Effector memory CD4-positive, alpha-beta T cell (primary cell): ENCODE measurements around the gene NCAM2.

Experiments used
- DNase-seq, 3 donors: peaks; one replicate each; pipeline ENCODE4 v3.0.0-alpha.2; 2020
- H3K27ac ChIP-seq: 2 replicates; pipeline ENCODE4 v1.7.0; 2013; ENCODE audit warnings: mild to moderate bottlenecking, low read length, moderate library complexity; ENCODE audit not compliant: insufficient read depth, poor library complexity, severe bottlenecking
- H3K27me3 ChIP-seq: replicated peaks from 2 replicates; pipeline ENCODE4 v1.7.0; 2013; ENCODE audit warnings: mild to moderate bottlenecking, low read length; ENCODE audit not compliant: insufficient read depth, control insufficient read depth, poor library complexity, severe bottlenecking
- H3K36me3 ChIP-seq: 2 replicates; pipeline ENCODE4 v1.7.0; 2013; ENCODE audit warnings: mild to moderate bottlenecking, low read length, moderate library complexity; ENCODE audit not compliant: control insufficient read depth, insufficient read depth
- H3K4me1 ChIP-seq: 2 replicates; pipeline ENCODE4 v1.7.0; 2013; ENCODE audit warnings: low read length, mild to moderate bottlenecking; ENCODE audit not compliant: control insufficient read depth, insufficient read depth, poor library complexity, severe bottlenecking
- H3K4me3 ChIP-seq: 2 replicates; pipeline ENCODE4 v1.7.0; 2013; ENCODE audit warnings: low read length, low read depth, mild to moderate bottlenecking; ENCODE audit not compliant: insufficient read depth, poor library complexity, severe bottlenecking
- H3K9me3 ChIP-seq: 2 replicates; pipeline ENCODE4 v1.7.0; 2013; ENCODE audit warnings: mild to moderate bottlenecking, low read length, moderate library complexity; ENCODE audit not compliant: control insufficient read depth

NCAM2 gene

GRCh38 chr21:21156957-21157356, 158.7 kb downstream of the NCAM2 start:
- Histone ChIP-seq H3K4me3 (no peak overlapping the region), H3K27me3 (no peaks in the 10 kb centered on the region), H3K27ac (no peak overlapping the region), H3K9me3 (no peaks in the 10 kb centered on the region), H3K4me1 (no peaks in the 10 kb centered on the region), H3K36me3 (no peaks in the 10 kb centered on the region)
- DNase-seq, result no peak

- H3K4me3 ChIP-seq, result no peak overlapping the region
- DNase-seq, result no peak
Measured at GRCh38 chr21:21158376-21158918, 160.2 kb downstream of the NCAM2 start.

GRCh38 chr21:21159253-21159899, 161.2 kb downstream of the NCAM2 start:
- no peaks in the 10 kb centered on the region for H3K4me1 ChIP-seq
- no peaks in the 10 kb centered on the region for H3K36me3 ChIP-seq
- H3K27ac ChIP-seq, result no peak overlapping the region
- H3K4me3 ChIP-seq, result no peak overlapping the region
- H3K9me3 ChIP-seq, result no peaks in the 10 kb centered on the region
- DNase-seq, result no peak
- no peaks in the 10 kb centered on the region for H3K27me3 ChIP-seq

More at GRCh38 chr21:21158376-21158918, 160.2 kb downstream of the NCAM2 start:
- no peaks in the 10 kb centered on the region for H3K27me3 ChIP-seq
- H3K9me3 ChIP-seq, result no peaks in the 10 kb centered on the region
- H3K36me3 ChIP-seq, result no peaks in the 10 kb centered on the region
- H3K4me1 ChIP-seq, result no peaks in the 10 kb centered on the region
- H3K27ac ChIP-seq, result no peak overlapping the region

GRCh38 chr21:21162786-21163185, 164.6 kb downstream of the NCAM2 start:
- DNase-seq, result no peak
- Histone ChIP-seq H3K27me3 (no peaks in the 10 kb centered on the region), H3K27ac (no peak overlapping the region), H3K4me3 (no peak overlapping the region), H3K36me3 (no peaks in the 10 kb centered on the region), H3K9me3 (no peaks in the 10 kb centered on the region), H3K4me1 (no peaks in the 10 kb centered on the region)

- Histone ChIP-seq H3K9me3 (no peaks in the 10 kb centered on the region), H3K36me3 (no peaks in the 10 kb centered on the region), H3K4me3 (no peak overlapping the region), H3K4me1 (no peaks in the 10 kb centered on the region), H3K27me3 (no peaks in the 10 kb centered on the region), H3K27ac (no peak overlapping the region)
- DNase-seq, result peak in 1 of 3 donors; percentile 6
Measured at GRCh38 chr21:21163904-21164303, 165.7 kb downstream of the NCAM2 start.

- no peak for DNase-seq
- no peaks in the 10 kb centered on the region for H3K4me1 ChIP-seq
- no peak overlapping the region for H3K4me3 ChIP-seq
- H3K27ac ChIP-seq, result no peak overlapping the region
- no peaks in the 10 kb centered on the region for H3K27me3 ChIP-seq
- H3K36me3 ChIP-seq, result no peaks in the 10 kb centered on the region
- no peaks in the 10 kb centered on the region for H3K9me3 ChIP-seq
Measured at GRCh38 chr21:21165063-21165645, 166.9 kb downstream of the NCAM2 start.

- Histone ChIP-seq H3K4me3 (no peak overlapping the region), H3K4me1 (no peaks in the 10 kb centered on the region), H3K9me3 (no peaks in the 10 kb centered on the region), H3K27ac (no peak overlapping the region), H3K27me3 (no peaks in the 10 kb centered on the region), H3K36me3 (no peaks in the 10 kb centered on the region)
- no peak for DNase-seq
Measured at GRCh38 chr21:21174676-21175075, 176.5 kb downstream of the NCAM2 start.

- no peak overlapping the region for H3K4me3 ChIP-seq
- no peaks in the 10 kb centered on the region for H3K27me3 ChIP-seq
- no peaks in the 10 kb centered on the region for H3K4me1 ChIP-seq
- H3K27ac ChIP-seq, result no peak overlapping the region
- no peaks in the 10 kb centered on the region for H3K36me3 ChIP-seq
- H3K9me3 ChIP-seq, result no peaks in the 10 kb centered on the region
- no peak for DNase-seq
Measured at GRCh38 chr21:21175798-21176334, 177.7 kb downstream of the NCAM2 start.

- Histone ChIP-seq H3K4me3 (no peak overlapping the region), H3K36me3 (no peaks in the 10 kb centered on the region), H3K4me1 (no peaks in the 10 kb centered on the region), H3K9me3 (no peaks in the 10 kb centered on the region), H3K27ac (no peak overlapping the region), H3K27me3 (no peaks in the 10 kb centered on the region)
- no peak for DNase-seq
Measured at GRCh38 chr21:21177353-21177986, 179.3 kb downstream of the NCAM2 start.
